ENCODE results near the gene SPINK2. TPM values are rescaled to one million over a fixed set of nuclear protein-coding genes. Genes with fewer than 3 reads are reported as not detected.

Gene SPINK2
- total and polyA plus RNA-seq, 3 experiments from 2014 or later: 1.6 to 10.8 (median 2.1) TPM

Other genes with a start within 250 kb of the SPINK2 start
- gene HOPX, start 140.4 kb downstream of the SPINK2 start, total RNA-seq: 100 to 1,000 TPM; 159 to 171 TPM
- 285 TPM for gene HOPX, start 140.4 kb downstream of the SPINK2 start, polyA plus RNA-seq
- gene REST, start 86.2 kb upstream of the SPINK2 start, total RNA-seq: 10 to 100 TPM; 45.2 to 46.6 TPM
- 177 TPM for gene REST, start 86.2 kb upstream of the SPINK2 start, polyA plus RNA-seq
- 10 to 100 TPM; 22.0 TPM for gene NOA1, start 155.9 kb upstream of the SPINK2 start, total RNA-seq
- 20.7 TPM for gene NOA1, start 155.9 kb upstream of the SPINK2 start, polyA plus RNA-seq
- gene POLR2B, start 157.2 kb upstream of the SPINK2 start, total RNA-seq: 100 to 1,000 TPM; 122 to 129 TPM
- gene POLR2B, start 157.2 kb upstream of the SPINK2 start, polyA plus RNA-seq: 61.0 TPM